Activated CD8-positive, alpha-beta memory T cell treated with anti-CD3 and anti-CD28 coated beads for 48 hours (primary cell): ENCODE data around the gene NPBWR2.
"Not testable (repeated sequence)": the region's sequence is repeated elsewhere in the genome, so short reads cannot be mapped to it uniquely, and the experiment has no call there.

Source experiments
- DNase-seq, 3 experiments: peaks; one replicate each; pipeline ENCODE4 v3.0.0-alpha.2; 2020; ENCODE audit warnings: low read depth in 2 of 3, low spot score in 2 of 3

NPBWR2 gene

DNA sequence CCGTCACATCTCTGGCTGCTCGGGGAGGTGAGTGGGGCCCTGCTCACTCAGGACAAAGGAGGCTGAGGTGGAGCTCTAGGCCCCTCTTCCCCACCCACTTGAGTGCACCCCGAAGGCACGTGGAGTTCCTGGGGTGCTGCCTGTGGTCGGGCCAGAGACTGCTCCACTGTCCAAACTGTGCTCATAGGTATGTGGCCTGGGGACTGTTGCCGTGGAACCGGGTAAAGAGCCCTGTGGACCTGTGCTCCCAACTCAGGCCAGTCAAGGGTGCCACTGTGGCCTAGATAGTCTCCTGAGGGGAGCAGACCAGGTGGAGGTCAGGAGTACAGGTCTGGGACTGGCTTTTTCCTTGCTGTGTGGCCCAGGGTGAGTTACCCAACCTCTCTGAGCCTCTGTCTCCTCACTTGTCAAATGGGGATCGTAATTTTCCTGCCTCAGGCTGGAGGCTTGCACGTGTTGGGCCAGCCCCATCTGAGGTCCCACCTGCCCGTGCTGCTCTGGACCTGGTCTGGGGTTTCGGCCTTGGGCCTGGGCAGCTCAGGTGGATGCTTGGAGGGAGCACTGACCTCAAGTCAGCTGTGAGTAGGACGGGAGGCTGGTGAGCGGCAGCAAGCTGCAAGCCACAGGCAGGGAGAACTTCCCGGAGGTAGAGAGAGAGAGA lies 12.4 kb upstream of the NPBWR2 start:
- no peak for DNase-seq

- DNase-seq: no peak
These were observed 11.9 kb upstream of the NPBWR2 start for GRCh38 chr20:64119301-64119680.

DNA sequence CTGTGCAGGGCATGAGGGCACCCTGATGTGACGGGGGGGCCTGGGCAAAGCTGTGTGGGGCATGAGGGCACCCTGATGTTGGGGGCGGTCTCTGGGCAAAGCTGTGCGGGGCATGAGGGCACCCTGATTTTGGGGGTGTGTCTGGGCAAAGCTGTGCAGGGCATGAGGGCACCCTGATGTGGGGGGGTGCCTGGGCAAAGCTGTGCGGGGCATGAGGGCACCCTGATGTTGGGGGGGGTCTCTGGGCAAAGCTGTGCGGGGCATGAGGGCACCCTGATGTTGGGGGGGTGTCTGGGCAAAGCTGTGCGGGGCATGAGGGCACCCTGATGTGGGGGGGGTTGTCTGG lies 10.0 kb upstream of the NPBWR2 start:
- DNase-seq: not testable (repeated sequence)

GRCh38 chr20:64116541-64117431 lies 9.4 kb upstream of the NPBWR2 start:
- no peak for DNase-seq

DNA sequence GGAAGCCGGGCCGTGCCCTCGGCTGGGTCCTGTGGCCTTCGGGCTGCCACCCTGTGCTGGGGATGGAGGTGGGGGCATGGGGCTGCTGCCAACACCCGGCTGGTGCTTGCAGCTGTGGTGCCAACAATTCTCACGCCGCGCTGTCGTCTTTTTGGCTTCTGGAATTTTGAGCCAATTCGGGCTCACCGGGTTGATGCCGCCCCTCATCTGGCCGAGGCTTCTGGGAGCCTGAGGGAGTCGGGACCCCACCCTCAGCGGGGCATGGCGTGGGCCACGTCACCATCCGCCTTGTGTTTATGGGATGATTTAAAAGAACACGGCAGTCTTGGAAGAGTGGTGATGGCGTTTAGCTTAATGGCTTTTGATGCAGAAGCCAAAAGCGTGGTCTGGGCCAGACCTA lies 8.7 kb upstream of the NPBWR2 start:
- DNase-seq: no peak

DNA sequence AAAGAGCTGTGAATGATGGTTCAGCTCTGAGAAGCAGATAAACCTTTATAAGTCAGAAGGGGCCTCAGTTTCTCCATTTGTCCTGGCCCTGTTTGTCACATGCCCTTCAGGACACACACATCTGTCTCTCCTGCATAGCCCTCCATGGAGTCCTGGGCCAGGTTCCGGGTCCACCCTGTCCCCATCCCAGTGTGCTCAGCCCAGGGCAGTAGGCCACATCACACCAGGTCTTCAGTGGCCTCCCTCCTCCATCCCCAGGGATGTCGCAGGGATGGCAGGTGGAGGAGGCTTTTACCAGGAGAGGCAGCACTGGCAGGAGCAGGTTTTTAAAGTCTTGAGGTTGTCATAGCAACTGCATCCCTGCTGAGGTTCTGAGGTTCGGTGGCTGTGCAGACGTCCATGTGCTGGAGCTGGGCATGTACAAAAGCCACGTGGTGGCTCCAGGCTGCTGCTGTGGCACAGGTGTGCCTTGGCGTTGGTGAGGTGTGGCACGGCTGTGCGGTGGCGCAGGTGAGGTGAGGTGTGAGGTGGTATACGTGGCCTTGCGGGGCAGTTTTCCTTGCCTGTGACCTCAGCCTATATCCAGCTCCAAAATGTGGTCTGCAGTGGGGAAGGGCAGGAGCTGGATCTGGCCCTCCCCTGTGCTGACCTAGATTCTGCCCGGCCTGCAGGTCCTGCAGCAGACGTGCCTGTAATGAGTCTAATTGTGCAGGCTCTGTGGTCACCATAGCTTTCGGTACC lies 8.0 kb upstream of the NPBWR2 start:
- DNase-seq: no peak

DNA sequence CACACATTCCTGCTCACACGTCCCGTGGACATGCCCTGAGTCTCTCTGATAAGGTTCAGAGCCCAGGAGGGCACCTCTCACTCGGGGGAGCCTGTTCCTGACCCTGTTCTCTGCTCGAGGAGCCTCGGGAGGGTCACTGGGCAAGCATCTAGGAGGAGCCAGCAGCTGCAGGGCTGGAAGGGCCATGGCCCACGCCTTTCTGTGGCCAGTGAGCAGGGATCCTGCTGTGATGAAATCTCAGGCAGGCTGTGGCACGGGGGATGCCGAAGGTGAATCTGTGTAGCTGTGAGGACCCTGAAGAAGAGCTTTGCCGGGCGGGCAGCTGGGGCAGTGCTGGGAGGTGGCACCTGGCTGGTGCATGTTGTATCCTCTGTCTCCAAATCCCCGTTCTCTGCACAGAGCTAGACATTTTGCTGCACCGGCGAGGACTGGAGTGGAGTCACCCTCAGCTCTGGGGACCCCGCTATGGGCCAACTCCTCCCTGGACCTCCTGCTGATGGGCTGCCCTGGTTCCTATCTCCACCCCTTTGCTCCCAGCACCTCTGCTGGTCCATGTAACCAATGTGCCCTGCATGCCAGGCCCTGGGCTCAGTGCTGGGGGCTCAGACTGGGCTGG lies 7.1 kb upstream of the NPBWR2 start:
- DNase-seq: no peak

- no peak for DNase-seq
These were observed 6.5 kb upstream of the NPBWR2 start for GRCh38 chr20:64113796-64114355.

GRCh38 chr20:64113444-64113775 lies 6.0 kb upstream of the NPBWR2 start:
- DNase-seq: no peak

DNA sequence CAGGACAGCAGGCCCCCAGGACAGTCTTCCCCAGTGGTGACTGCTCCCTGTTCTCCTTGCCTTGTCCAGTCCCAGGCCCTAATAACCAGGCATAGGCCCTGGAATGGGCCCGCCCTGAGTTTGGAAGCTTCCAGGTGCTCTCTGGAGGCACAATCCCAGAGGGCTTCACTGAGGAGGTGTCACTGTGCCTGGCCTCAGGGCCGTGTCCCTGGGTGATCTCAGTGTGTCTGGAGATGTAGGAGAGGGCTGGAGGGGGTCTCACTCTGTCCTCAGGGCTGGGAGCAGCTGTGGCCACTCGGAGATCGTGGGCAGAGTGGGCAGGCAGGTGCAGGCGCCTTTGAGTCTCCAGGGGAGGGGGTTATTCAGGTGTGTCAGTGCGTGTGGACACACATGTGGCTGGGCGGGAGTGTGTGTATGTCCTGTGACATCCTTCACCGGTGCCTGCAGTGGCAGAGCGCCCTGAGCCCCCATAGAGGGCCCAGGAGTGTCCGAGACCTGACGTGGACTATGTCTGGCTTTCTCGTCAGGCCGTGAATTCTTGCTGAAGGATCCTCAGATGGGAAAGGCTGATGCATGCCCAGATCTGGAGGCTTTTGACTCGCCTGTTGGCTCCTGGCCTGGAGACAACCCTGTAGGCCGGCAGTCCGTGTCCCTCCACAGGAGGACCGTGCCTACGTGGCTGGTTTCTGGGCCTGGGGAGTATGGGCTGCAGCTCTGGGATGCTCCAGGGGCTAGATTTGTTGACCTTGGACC lies 5.5 kb upstream of the NPBWR2 start:
- no peak for DNase-seq

DNA sequence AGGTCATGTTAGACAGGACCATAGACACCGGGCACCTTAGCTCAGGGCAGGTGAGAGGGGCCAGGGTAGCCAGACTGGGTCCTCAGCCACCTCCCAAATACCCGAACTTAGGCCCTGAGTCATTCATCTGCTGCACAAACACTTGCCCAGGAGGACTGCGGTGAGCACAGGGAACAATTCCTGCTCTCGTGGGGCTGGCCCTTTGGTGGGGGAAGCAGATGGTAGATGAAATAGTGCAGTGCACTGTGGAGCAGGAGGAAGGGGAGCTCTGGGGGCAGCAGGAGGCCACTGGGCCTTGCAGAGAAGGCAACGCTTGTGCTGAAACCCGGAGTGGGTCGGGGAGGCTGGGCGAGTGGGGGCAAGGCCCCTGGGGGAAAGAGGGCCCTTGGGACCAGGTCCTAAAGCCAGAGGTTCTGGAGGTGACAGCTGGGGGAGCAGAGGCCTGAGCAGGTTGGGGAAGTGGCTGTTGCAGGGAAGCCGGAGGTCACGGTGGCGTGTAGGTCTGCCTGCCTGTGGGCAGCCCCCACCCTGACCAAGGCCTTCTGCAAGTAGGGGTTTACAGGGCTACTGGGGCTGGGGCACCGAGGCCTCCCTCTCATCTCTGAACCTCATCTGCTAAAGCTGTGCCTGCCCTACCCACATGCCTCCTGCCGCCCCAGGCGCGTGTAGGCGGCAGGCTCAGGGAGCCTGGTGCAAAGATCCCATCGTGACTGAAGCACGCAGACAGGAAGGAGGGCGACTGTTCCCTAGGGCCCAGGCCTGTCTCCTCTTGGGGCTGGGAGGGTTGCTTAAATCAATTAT lies 4.7 kb upstream of the NPBWR2 start:
- DNase-seq: no peak

DNA sequence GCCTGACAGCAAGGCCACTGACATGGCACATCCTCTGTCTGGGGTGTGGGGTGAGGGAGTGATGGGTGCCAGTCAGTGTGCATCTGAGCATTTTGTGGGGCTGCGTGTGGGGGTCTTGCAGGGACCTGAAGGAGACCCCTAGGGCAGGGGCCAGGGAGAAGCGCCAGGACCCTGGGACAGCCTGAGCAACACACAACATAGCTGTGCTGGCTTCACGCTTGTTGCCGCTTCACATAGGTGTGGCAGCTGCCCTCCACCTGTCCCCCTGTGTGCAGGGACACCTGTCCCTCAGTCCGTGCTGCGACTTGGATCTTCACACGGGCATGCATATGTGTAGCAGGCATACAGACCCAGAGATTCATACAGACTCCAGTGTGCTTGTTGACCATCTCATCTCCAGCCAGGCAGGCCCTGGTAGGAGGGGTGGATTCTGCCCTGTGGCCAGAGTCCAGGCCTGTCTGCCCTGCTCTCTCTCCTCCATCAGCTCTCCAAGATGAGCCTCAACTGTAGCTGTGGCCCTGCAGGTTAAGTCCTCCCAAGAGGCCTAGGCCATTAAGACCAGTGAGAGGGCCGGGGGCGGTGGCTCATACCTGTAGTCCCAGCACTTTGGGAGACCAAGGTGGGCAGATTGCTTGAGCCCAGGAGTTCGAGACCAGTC lies 3.2 kb upstream of the NPBWR2 start:
- DNase-seq: no peak

- no peak for DNase-seq
These were observed 2.5 kb upstream of the NPBWR2 start for GRCh38 chr20:64109831-64110391.

GRCh38 chr20:64108731-64109681 lies 1.6 kb upstream of the NPBWR2 start:
- DNase-seq: no peak

GRCh38 chr20:64107736-64108457 lies 532 bp upstream of the NPBWR2 start:
- no peak for DNase-seq

- no peak for DNase-seq
These were observed 867 bp downstream of the NPBWR2 start for GRCh38 chr20:64106435-64106961.

DNA sequence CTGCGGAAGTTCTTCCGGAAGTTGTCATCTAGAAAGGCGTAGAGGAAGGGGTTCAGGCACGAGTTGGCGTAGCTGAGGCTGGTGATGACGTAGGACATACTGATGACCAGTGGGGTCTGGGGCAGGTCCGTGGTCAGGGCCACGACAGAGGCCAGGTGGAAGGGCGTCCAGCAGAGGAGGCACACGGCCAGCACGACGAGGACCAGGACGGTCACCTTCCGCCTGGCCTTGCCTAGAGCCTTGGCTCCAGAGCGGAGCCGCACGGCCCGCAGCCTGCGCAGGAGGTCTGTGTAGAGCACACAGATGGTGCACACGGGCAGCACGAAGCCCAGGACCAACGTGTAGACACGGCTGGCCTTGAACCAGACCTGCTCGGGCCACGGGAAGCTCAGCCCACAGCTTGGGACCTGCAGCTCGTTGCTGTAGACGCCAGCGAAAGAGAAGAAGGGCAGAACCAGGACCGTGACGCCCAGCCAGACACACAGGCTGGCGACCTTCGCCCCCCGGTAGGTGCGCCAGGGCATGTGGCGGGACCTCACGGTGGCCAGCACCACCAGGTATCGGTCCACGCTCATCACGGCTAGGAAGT lies 1.4 kb downstream of the NPBWR2 start:
- no peak for DNase-seq
